GM06990 (cell line): ENCODE results near the gene LIN7C.
"Not testable (repeated sequence)": the region's sequence is repeated elsewhere in the genome, so short reads cannot be mapped to it uniquely, and the experiment has no call there.

Source experiments
- DNase-seq: peaks from one replicate; pipeline ENCODE4 v3.0.0-alpha.2; 2011; ENCODE audit not compliant: insufficient read length; ENCODE audit errors: extremely low read depth
- H3K27me3 ChIP-seq: replicated peaks from 2 replicates; pipeline ENCODE4 v1.6.0; 2011; ENCODE audit warnings: low read length; ENCODE audit not compliant: control insufficient read depth, insufficient read depth
- H3K36me3 ChIP-seq: 2 replicates; pipeline ENCODE4 v1.5.1; 2011; ENCODE audit warnings: low read length; ENCODE audit not compliant: control insufficient read depth, insufficient read depth
- H3K4me3 ChIP-seq: replicated peaks from 2 replicates; pipeline ENCODE4 v1.5.1; 2011; ENCODE audit warnings: low read depth, mild to moderate bottlenecking, control low read depth, low read length
- CTCF ChIP-seq: IDR thresholded peaks from 2 replicates; pipeline ENCODE4 v1.5.1; 2011; ENCODE audit warnings: low read length, control low read depth, mild to moderate bottlenecking, inconsistent platforms; ENCODE audit not compliant: insufficient read depth, poor library complexity, severe bottlenecking

LIN7C gene

GRCh38 chr11:27456795-27457329 lies 49.7 kb downstream of the LIN7C start:
- TF ChIP-seq CTCF, result no peak
- Histone ChIP-seq H3K36me3 (no peaks in the 10 kb centered on the region), H3K27me3 (no peaks in the 10 kb centered on the region), H3K4me3 (no peak overlapping the region)
- no peak for DNase-seq

- Histone ChIP-seq H3K27me3 (no peaks in the 10 kb centered on the region), H3K4me3 (no peak overlapping the region), H3K36me3 (no peaks in the 10 kb centered on the region)
- DNase-seq, result no peak
- no peak for TF ChIP-seq CTCF
These were observed 50.3 kb downstream of the LIN7C start for GRCh38 chr11:27456140-27456794.

GRCh38 chr11:27455667-27456066 lies 50.9 kb downstream of the LIN7C start:
- no peak overlapping the region for H3K4me3 ChIP-seq
- H3K27me3 ChIP-seq, result no peaks in the 10 kb centered on the region
- TF ChIP-seq CTCF, result no peak
- DNase-seq, result no peak
- no peaks in the 10 kb centered on the region for H3K36me3 ChIP-seq

DNA sequence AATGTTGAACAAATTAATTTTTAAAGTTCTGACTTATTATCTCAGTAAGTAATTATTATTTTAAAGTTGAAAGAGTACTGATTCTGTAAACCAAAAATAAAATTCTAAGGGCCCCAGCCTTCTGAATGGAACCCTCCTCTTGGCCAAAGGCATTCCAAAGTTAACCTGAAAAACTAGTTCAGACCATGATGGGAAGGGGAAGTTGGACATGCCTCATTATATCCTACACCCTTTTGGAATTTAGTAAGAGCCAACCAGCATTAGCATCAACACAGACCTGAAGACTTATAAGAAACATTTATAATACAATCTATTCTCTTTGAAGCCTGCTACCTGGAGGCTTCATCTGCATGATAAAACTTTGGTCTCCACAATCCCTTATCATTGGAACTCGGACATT lies 52.9 kb downstream of the LIN7C start:
- H3K36me3 ChIP-seq, result no peaks in the 10 kb centered on the region
- no peak for TF ChIP-seq CTCF
- no peak for DNase-seq
- no peak overlapping the region for H3K4me3 ChIP-seq
- no peaks in the 10 kb centered on the region for H3K27me3 ChIP-seq

DNA sequence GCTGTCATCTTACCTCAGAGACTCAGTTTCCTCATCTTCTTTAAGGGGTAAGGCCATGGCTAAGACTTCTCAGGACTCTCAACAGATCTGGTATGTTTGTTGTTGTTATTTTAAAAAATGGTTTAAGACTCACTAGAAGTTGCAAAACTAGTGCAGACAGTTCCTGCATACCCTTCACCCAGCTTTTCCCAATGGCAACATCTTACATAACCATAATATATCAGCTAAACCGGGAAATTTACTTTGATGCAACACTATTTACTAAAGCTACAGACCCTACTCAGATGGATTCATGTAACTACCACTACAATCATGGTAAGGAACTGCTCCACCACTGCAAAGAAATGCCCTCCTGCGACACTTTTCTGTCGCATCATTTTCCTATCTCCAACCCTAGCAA lies 54.4 kb downstream of the LIN7C start:
- Histone ChIP-seq H3K27me3 (no peaks in the 10 kb centered on the region), H3K4me3 (no peak overlapping the region), H3K36me3 (no peaks in the 10 kb centered on the region)
- no peak for DNase-seq
- no peak for TF ChIP-seq CTCF

DNA sequence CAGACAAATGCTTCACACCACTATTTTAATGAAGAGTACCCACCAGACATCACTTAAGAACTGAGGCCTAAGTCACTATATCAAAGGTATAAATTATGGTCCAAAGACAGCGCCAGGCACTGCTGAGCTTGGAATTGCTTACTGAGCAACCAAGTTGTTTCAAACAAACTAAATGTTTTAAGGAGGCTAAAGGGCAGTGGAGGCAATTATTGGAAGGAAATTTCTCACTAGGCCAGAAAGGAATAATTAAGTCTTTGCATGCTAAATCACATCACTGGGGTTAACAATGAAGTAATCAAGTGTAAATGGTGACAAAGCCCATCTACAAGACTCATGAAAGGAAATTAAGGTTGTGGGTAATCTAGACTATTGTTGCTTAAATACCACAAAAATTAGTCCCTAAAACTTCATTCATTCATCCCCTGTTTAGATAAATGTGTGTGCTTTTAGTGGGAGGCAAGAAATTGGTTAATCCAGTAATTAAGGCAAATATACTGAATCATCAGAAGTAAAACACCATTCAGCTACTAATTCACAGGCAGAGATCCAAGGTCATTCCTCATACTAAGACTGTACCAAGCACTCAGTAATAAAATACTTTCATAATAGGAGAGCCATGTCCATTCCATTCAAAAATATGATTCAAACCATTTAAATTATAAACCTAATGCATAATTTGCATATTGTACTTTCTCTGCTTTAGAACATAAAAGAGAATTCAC lies 55.2 kb downstream of the LIN7C start:
- no peak for DNase-seq
- no peak overlapping the region for H3K4me3 ChIP-seq
- no peaks in the 10 kb centered on the region for H3K27me3 ChIP-seq
- TF ChIP-seq CTCF, result no peak
- no peaks in the 10 kb centered on the region for H3K36me3 ChIP-seq

DNA sequence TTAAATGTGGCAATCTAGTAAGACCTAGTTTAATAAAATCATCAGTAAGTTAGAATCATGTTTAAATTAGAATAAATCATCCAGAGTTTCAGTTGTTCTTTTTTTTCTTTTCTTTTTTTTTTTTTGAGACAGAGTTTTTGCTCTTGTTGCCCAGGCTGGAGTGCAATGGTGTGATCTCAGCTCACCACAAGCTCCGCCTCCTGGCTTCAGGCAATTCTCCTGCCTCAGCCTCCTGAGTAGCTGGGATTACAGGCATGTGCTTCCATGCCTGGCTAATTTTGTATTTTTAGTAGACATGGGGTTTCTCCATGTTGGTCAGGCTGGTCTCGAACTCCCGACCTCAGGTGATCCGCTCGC lies 58.4 kb downstream of the LIN7C start:
- not testable (repeated sequence) for H3K27me3 ChIP-seq, H3K4me3 ChIP-seq, DNase-seq, H3K36me3 ChIP-seq
